Urothelium cell line (cell line): ENCODE data around the gene LYPD5.
"Not testable (repeated sequence)": the region's sequence is repeated elsewhere in the genome, so short reads cannot be mapped to it uniquely, and the experiment has no call there.

ENCODE experiments used
- DNase-seq: peaks from one replicate; pipeline ENCODE4 v3.0.0; 2011; ENCODE audit warnings: low spot score, mixed read lengths
- FAIRE-seq: peaks from 2 replicates; lab custom pipeline; 2011; peaks lifted over from hg19 to GRCh38; lab: Jason Lieb, UNC

LYPD5 gene

DNA sequence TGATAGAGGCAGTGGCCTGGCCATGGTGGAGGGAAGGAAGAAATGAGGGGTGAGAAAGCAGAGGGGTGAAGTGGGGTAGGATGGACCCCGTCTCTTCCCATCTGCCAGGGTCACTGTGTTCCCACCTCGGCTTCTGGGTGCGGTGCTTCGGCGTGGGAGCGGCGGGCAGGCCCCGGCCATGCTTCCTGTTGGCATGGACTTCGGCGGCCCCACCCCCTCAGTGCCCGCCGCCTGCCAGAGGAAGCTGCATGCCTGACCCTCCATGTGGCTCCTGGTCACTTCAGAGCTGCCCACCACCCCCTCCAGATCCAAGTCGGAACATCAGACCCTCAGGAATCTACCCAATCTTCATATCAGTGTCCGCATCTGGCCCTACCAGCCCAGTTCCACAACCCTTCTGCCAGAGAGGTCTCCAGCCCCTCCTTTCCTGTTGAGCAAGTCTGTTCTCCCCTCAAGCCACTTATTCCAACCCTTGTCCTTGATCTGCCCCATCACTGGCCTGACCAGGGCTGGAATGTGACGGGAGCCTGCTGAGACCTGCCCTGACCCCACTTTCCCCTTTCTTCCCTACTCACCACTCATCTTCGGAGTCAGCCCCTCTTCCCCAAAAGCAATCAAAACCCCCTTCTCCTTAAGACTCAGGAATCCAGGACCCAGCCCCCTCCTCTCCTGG lies 23.0 kb downstream of the LYPD5 start:
- FAIRE-seq (no peak), DNase-seq (peak; percentile 41)

GRCh38 chr19:43778651-43779050 lies 23.6 kb downstream of the LYPD5 start:
- FAIRE-seq, result no peak

GRCh38 chr19:43777163-43777695 lies 25.0 kb downstream of the LYPD5 start:
- DNase-seq, result peak; percentile 80
- FAIRE-seq, result no peak

More at GRCh38 chr19:43778651-43779050, 23.6 kb downstream of the LYPD5 start:
- no peak for DNase-seq

GRCh38 chr19:43776286-43776685 lies 26.0 kb downstream of the LYPD5 start:
- DNase-seq (no peak), FAIRE-seq (no peak)

GRCh38 chr19:43775299-43775890 lies 26.9 kb downstream of the LYPD5 start:
- no peak for DNase-seq
- FAIRE-seq, result no peak

GRCh38 chr19:43774940-43775258 lies 27.3 kb downstream of the LYPD5 start:
- FAIRE-seq, DNase-seq: not testable (repeated sequence)

DNA sequence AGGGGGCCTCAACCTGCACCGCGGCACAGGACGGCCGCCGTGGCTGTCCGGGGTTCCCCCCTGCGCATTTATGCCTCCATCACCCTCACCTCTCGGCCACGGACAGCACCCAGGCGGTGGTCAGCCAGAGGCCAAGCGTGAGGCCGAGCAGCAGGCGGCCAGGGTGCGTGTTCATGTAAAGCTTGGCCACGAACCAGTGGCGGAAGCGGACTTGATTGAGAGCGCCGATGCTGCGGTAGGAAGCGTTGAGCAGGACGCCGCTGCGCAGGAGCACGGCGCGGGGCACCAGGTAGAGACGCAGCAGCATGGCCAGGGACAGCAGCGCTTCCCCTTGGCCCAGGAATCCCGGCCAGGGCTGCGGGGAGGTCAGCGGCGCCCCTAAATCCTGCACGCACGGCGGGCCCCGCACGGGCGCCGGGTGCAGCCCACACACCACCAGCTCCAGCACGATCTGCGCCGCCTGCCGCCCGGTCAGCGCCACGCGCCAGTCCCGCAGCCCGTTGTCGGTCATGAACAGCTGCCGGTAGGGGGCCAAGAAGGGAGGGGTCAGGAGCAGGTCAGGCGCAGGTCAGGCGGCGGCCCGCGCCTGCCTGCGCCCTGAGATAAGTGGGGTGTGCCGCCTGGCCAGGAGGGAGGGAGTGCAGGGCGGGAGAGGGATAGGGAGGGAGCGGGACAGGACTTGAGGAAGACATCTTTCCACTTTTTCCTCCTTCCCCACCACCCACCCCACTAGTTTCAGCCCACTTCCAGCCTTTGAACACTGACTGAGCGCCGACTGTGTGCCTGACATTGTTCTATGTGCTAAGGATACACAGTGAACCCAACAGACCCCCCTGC lies 27.9 kb downstream of the LYPD5 start:
- DNase-seq, result no peak
- no peak for FAIRE-seq

DNA sequence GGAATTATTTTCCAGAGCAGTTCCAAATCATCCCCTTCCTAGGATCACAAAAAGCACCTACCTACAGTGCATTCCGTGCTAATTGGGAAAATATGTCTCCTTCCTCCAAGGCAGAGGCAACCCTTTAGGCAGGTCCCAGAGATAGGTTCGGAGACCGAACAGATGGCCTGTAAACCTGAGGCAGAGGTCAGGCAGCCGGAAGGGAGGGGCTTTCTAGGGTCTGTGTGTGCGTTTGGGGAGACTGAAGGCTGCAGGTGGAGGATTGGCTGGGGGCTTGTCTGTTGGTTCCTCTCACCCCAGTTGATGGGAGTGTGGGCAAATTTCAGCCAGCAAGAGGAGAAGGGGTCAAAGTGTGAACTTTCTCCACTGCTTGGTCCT lies 28.5 kb downstream of the LYPD5 start:
- no peak for FAIRE-seq
- DNase-seq, result no peak

GRCh38 chr19:43769256-43769655 lies 33.0 kb downstream of the LYPD5 start:
- FAIRE-seq (no peak), DNase-seq (no peak)

- FAIRE-seq (no peak), DNase-seq (no peak)
These were observed 33.8 kb downstream of the LYPD5 start for GRCh38 chr19:43768273-43769050.

- FAIRE-seq (no peak), DNase-seq (no peak)
These were observed 34.4 kb downstream of the LYPD5 start for GRCh38 chr19:43767818-43768217.

- no peak for DNase-seq
These were observed 34.9 kb downstream of the LYPD5 start for GRCh38 chr19:43767316-43767715.

GRCh38 chr19:43766755-43767043 lies 35.5 kb downstream of the LYPD5 start:
- no peak for FAIRE-seq
- DNase-seq, result no peak

More at GRCh38 chr19:43767316-43767715, 34.9 kb downstream of the LYPD5 start:
- FAIRE-seq, result no peak

- peak; percentile 86 for FAIRE-seq
These were observed 37.0 kb downstream of the LYPD5 start for GRCh38 chr19:43765109-43765876.

GRCh38 chr19:43764684-43765083 lies 37.6 kb downstream of the LYPD5 start:
- FAIRE-seq, DNase-seq: not testable (repeated sequence)

More at GRCh38 chr19:43765109-43765876, 37.0 kb downstream of the LYPD5 start:
- peak; percentile 91 for DNase-seq

GRCh38 chr19:43763473-43763939 lies 38.7 kb downstream of the LYPD5 start:
- DNase-seq, result no peak
- no peak for FAIRE-seq

DNA sequence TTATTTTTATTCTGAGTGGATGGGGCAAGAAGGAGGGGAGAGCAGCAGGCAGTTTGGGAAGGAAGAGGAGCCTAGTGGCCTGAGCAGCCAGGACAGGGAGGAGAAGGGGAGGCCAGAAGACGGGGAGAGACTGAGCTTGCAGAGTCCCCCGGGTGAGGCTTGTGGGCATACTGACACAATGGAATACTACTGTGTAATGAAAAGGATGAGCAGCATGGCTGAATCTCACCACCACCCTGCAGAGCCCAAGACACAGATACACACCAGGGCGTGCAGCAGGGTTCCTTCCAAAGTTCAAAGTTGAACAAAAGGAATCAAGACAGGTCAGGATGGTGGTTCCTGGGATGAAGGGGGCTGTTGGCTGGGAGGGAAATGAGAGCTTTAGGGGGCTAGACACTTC lies 39.4 kb downstream of the LYPD5 start:
- no peak for DNase-seq
- no peak for FAIRE-seq

DNA sequence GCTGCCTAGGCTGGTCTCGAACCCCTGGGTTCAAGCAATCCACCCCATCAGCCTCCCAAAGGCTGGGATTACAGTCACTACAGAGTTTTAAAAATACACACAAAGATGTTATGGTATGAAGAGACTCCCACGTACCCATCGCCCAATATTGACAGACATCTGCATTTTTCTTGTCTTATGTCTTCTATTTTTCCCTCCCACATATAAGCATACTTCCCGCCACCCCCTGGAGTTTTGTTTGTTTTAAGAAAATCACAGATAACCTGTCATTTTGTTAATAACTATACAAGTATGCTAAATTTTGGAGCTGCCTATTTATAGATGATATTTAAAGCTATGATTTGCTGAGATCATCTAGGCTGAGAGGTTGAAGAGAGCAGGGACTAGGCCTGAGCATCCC lies 41.3 kb downstream of the LYPD5 start:
- FAIRE-seq (no peak), DNase-seq (no peak)

DNA sequence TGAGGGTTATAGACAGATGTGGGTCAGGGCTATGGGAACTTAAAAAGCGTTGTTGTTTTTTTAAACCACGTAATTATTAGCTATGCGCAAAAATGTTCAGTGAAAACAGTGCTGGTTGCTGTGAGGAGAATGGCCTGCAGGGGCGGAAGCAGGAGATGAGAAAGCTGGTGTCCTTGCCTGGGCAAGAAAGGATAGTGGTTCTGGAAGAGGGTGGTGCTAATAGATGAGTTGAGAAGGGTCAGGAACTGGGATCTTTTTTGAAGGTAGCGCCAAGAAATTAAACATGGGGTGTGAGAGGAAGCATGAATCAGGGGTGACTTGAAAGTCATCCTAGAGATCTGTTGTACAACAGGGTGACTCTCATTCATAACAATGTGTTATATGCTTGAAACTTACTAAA lies 42.7 kb downstream of the LYPD5 start:
- DNase-seq, result no peak

GRCh38 chr19:43755256-43755801 lies 46.9 kb downstream of the LYPD5 start:
- DNase-seq, result peak; percentile 76
- FAIRE-seq, result no peak

More for the DNA sequence above, 42.7 kb downstream of the LYPD5 start:
- FAIRE-seq, result no peak
